GM21529 (cell line): ENCODE measurements around the gene ASGR2.
"Not testable (repeated sequence)": the region's sequence is repeated elsewhere in the genome, so short reads cannot be mapped to it uniquely, and the experiment has no call there.

Experiments
- ATAC-seq: cut with Tn5 transposase; IDR thresholded peaks from one replicate; pipeline ENCODE4 v1.9.1; 2021; ENCODE audit not compliant: unreplicated experiment

The ASGR2 gene

DNA sequence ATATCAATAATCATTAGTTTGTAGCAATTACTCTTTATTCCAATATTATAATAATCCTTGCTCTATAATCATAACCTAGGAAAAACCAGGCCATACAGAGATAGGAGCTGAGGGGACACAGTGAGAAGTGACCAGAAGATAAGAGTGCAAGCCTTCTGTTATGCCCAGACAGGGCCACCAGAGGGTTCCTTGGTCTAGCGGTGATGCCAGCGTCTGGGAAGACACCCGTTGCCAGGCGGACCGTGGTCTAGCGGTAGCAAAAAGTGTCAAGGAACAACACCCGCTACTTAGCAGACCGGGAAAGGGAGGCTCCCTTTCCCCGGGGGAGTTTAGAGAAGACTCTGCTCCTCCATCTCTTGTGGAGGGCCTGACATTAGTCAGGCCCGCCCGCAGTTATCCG lies 11.8 kb upstream of the ASGR2 start:
- ATAC-seq: not testable (repeated sequence)

GRCh38 chr17:7124923-7125322 lies 10.3 kb upstream of the ASGR2 start:
- ATAC-seq: no peak

DNA sequence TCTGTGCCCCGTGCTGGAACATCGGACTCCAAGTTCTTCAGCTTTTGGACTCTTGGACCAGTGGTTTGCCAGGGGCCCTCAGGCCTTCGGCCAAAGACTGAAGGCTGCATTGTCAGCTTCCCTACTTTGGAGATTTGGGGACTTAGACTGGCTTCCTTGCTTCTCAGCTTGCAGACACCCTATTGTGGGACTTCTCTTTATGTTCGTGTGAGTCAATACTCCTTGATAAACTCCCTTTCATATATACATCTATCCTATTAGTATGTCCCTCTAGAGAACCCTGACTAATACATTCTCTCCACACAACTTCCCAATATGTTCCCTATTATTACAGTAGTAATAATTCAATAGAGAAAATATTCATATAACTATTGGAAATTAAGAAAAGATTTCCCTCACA lies 9.2 kb upstream of the ASGR2 start:
- no peak for ATAC-seq

- no peak for ATAC-seq
Observed at GRCh38 chr17:7122381-7122780, 7.8 kb upstream of the ASGR2 start.

GRCh38 chr17:7120635-7121034 lies 6.0 kb upstream of the ASGR2 start:
- not testable (repeated sequence) for ATAC-seq

- ATAC-seq: no peak
Observed at GRCh38 chr17:7120123-7120522, 5.5 kb upstream of the ASGR2 start.

GRCh38 chr17:7119314-7119713 lies 4.7 kb upstream of the ASGR2 start:
- ATAC-seq: no peak

GRCh38 chr17:7114875-7115614 lies 423 bp upstream of the ASGR2 start:
- ATAC-seq: no peak

DNA sequence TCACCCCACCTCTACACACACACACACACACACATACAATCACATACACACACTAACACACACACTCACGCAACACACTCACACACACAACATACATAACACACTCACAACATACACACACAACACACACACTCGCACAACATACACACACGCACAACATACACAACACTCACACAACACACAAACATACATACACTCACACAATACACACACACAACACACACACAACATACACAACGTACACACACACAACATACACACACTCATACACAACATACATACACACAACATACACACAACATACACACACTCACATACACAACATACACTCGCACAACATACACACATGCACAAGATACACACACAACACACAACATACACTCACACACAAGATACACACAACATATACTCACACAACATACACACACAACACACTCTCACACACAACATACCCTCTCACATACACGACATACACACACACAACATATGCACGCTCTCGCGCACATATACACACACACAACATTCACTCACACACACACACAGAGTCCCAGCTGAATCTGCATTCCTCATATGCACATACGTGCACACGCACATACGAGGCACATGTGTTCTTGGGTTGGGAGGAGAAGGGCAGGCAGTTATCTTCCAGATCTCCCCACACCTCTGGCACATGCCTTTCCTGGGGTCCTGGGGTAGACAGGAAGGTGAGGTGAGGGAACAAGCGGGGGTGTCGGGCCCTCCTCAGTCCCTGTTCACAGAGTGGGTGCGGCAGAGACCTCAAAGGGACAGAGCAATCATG lies 1.1 kb downstream of the ASGR2 start:
- ATAC-seq: no peak

DNA sequence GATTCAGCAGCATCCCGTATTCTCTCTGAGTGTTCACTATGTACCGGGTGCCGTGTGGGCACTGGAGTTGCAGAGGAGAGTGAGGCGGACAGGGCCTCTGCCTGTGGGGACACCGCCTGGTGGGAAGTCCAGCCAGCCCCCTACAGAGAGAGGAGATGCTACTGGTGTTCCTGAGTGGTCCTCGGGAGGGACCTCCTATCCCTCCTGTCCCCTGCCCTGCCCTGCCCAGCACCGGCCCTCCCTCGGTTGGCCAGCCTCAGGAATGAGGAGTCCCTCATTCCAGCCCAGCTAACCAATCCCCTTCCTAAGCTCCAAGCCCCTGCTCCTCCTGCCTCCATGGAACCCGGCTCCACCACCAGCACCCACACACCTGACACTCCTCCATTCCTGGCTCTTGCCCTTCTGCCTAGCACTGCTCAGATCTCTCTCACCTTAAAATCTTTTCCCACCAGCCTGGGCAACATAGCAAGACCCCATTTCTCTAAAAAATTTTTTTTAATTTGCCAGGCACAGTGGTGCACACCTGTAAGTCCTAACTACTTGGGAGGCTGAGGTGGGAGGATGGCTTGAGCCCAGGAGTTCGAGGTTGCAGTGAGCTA lies 2.0 kb downstream of the ASGR2 start:
- ATAC-seq: no peak

DNA sequence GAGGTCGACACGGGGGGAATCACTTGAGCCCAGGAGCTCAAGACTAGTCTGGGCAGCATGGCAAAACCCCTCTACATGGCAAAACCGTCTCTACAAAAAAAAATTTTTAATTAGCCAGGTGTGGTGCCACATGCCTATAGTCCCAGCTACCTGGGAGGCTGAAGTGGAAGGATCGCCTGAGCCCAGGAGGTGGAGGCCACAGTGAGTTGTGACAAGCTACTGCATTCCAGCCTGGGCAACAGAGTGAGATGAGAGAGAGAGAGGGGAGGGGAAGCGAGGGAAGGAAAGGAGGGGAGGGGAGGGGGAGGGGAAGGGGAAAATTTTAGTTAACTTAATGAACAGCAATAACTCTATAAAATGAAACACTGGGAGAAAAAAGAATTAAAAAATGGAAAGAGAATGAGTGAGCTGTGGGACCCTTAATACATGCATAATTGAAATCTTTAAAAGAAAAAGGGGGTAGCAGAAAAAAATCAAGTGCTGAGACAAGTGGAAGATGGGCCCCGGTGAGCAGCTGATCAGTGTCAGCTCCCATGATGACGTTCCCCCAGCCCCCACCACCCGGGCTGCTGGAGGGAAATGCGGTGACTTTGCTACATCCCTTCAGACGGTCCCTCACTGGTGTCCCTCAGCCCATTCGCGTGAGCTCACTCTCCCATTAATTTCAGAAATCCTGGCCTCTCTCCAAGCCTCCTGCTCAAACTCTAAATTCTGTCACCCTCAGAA lies 2.7 kb downstream of the ASGR2 start:
- ATAC-seq: no peak

DNA sequence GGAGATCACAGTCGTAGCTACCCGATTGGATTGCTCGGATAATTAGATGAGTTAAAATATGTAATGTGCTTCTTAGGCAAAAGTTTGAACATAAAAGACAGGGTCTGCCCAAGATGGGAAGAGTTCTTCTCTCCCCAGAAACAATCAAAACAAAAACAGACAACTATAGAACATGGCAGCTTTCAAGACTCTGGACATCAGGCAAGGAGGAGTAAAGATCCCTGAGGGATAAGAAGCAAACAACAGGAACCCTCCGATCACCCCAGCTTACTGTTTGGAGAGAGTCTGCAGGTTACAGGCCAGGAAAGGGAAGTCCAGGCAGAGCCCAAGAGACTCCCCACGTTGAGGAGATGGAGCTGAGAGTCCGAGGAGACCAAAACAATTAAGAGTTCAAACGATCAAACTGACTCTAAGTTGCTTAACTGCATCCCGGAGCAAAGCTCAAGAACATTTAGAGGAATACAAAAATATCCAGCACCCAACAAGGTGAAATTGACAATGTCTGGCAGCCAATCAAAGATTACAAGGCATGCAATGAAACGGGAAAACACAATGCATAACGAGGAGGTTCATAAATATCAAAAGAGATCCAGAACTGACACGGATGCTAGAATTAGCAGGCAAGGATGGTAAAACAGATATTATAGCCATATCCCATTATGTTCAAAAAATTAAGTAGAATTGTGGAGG lies 3.9 kb downstream of the ASGR2 start:
- no peak for ATAC-seq

DNA sequence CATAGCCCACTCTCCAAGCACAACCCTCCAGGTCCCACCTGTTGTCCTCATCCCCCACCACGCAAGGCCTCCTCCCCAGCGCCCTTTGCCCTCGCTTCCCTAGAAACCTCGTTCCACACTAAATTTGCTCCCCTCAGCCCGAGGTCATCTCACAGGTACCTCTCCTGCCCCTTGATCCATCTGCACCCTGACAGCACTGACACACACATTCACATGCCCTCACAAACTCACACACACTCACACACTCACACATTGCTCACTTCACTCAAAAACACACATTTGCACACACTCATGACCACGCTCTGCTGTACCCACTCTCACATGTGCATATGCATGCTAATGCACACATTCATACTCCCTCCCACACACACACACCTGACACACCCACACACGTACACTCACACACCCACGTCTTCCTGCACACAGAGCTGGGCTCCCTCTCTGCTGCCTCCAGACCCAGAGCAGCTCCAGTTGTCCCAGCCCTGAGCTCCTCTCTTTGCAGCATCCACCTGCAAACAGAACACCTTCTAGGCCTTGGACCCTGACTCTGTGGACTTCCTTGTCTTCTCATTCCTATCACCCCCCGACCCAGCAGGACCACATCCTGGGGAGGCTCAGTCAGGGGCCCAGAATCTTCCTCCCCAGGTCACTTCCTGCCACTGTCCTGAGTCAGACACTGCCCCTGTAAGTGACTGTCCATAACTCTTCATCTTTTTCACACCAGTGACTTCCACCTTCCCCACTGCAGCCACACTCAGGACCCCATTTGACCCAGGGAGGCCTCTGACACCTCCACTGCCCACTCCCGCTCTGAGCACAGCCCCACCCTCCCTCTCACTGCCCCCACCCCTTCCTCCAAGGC lies 4.9 kb downstream of the ASGR2 start:
- ATAC-seq: no peak

- no peak for ATAC-seq
Observed at GRCh38 chr17:7108981-7109380, 5.6 kb downstream of the ASGR2 start.

GRCh38 chr17:7108560-7108925 lies 6.1 kb downstream of the ASGR2 start:
- ATAC-seq: no peak

- no peak for ATAC-seq
Observed at GRCh38 chr17:7107795-7108559, 6.6 kb downstream of the ASGR2 start.

GRCh38 chr17:7107012-7107754 lies 7.4 kb downstream of the ASGR2 start:
- ATAC-seq: no peak

GRCh38 chr17:7102421-7102820 lies 12.2 kb downstream of the ASGR2 start:
- no peak for ATAC-seq

DNA sequence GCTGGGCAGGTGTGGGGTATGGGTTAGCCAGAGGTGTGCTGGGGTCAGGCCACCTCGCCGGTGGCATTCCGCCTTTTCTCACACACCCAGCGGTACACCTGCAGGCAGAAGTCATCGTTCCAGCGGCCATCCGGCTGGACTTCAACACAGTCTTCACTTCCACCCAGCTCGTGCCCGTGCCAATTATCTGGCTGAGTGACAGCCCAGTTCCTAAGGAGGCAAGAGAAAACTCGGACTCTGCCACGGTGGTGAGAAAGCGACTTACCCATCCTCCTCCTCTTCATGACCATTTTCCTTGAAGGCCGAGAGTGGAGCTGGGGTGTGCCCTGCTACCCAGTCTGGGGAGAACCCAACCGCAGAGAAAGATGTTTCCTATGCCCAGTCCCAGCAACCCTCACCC lies 13.1 kb downstream of the ASGR2 start:
- no peak for ATAC-seq
